Aorta (tissue), 5 donors: ENCODE results near the gene PGGHG. TPM values are rescaled to one million over a fixed set of nuclear protein-coding genes. Genes with fewer than 3 reads are reported as not detected.
"Not testable (repeated sequence)": the region's sequence is repeated elsewhere in the genome, so short reads cannot be mapped to it uniquely, and the experiment has no call there.

Source experiments
- ATAC-seq: fragments of 200-7000 bp; cut with Tn5 transposase; one replicate; pipeline ENCODE4 v1.9.1; 2022; ENCODE audit warnings: moderate library complexity; ENCODE audit not compliant: low FRiP score
- DNase-seq, 2 donors: peaks; one replicate each; pipeline ENCODE4 v3.0.0-alpha.2; 2020
- H3K27ac ChIP-seq, 2 donors: one replicate each; pipeline ENCODE4 v1.5.1; 2013; ENCODE audit warnings: low read length in 2 of 2, mild to moderate bottlenecking in 2 of 2, moderate library complexity in 2 of 2, control low read depth in 1 of 2, inconsistent platforms in 1 of 2, low read depth in 1 of 2
- H3K27me3 ChIP-seq, 2 donors: one replicate each; pipeline ENCODE4 v1.6.1; 2013; ENCODE audit warnings: control low read depth in 1 of 2, low read length in 1 of 2, mild to moderate bottlenecking in 1 of 2, moderate library complexity in 1 of 2; ENCODE audit not compliant: insufficient read depth in 2 of 2, control insufficient read depth in 1 of 2
- H3K36me3 ChIP-seq, 2 donors: one replicate each; pipeline ENCODE4 v1.6.1; 2013; ENCODE audit warnings: control low read depth in 1 of 2, low read length in 1 of 2, mild to moderate bottlenecking in 1 of 2; ENCODE audit not compliant: insufficient read depth in 2 of 2, control insufficient read depth in 1 of 2
- H3K4me1 ChIP-seq, 2 donors: one replicate each; pipeline ENCODE4 v1.6.1; 2013; ENCODE audit warnings: low read length in 2 of 2, control low read depth in 1 of 2, mild to moderate bottlenecking in 1 of 2, moderate library complexity in 1 of 2; ENCODE audit not compliant: insufficient read depth in 2 of 2, control insufficient read depth in 1 of 2
- H3K4me3 ChIP-seq, 2 donors: one replicate each; pipeline ENCODE4 v1.5.1; 2013; ENCODE audit warnings: low read length in 2 of 2, control low read depth in 1 of 2, mild to moderate bottlenecking in 1 of 2
- H3K9me3 ChIP-seq: one replicate; pipeline ENCODE4 v1.6.1; 2013; ENCODE audit warnings: mild to moderate bottlenecking, low read length; ENCODE audit not compliant: control insufficient read depth
- WGBS, 2 donors: extraction: QIAGEN DNeasy Blood & Tissue Kit; methylation state at CpG; one replicate each; pipeline ENCODE4 v1.1.7; 2013; 5-methylcytosine and 5-hydroxymethylcytosine counted together
- intact Hi-C, 2 donors: fragments of 100-400 bp; cut with DNase I; formaldehyde crosslinking; loops; one replicate each; pipeline versions ENCODE4 v1.14.2 to v1.15.0; 2022
- polyA plus RNA-seq, 2 donors: library from polyadenylated mRNA; stranded (reverse); fragments of 200-250 nt; gene quantifications; one replicate each; pipeline ENCODE4 v1.2.3, GENCODE V29; 2013
- total RNA-seq, 2 donors: library from RNA; stranded (reverse); fragmentation: NEBNext Ultra II Directional; extraction: Animal tissue kit (Norgen Biotek cat#: 25700); gene quantifications; one replicate each; pipeline ENCODE4 v1.2.1, GENCODE V29; 2021
- donor health status: healthy with polysubstance abuse.
- donor health status: Bipolar disorder and iron deficiency.
- donor health status: DM: no; HTN: no; CAD: no.
- donor health status: DM: no; HTN: no; CAD: no.
- donor health status: DM: yes; HTN: yes; CAD: no.

Gene PGGHG
- total and polyA plus RNA-seq, 4 donors = 23.9 to 197 (median 51.8) TPM

DNA sequence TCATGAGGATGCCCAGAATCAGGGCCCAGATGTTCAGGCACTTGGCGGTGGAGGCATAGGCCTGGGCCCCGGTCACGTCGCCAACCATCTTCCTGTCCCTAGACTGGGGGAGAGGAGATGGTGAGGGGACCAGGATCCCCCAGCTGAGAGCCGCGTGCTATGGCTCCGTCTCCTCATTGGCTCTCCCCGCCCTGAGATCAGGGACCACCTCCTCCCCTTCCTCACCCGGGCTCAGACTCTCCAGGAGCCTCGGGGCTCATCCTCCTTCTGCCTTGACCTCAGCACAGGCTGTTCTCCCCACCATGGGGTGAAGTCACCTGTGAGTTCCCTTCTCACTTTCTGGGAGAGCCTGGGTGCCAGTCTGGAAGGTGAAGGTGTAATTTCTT, 31.0 kb downstream of the PGGHG start:
- not testable (repeated sequence) for H3K27me3 ChIP-seq, H3K4me1 ChIP-seq, DNase-seq, H3K36me3 ChIP-seq, H3K9me3 ChIP-seq
- 0 to 2% methylated on average over 6 to 10 of the region's 10 CpGs for WGBS, 2 donors
- H3K4me3 ChIP-seq = peak overlapping the region in 1 of 2 donors; percentile 87
- peak overlapping the region; percentile 58 to 97 for H3K27ac ChIP-seq
- intact Hi-C loops = loop anchor here in 1 of 2 donors (5.0 kb wide), 1 partner anchor 37 kb away; no protein-coding TSS in a partner anchor
- peak; percentile 0 for ATAC-seq

DNA sequence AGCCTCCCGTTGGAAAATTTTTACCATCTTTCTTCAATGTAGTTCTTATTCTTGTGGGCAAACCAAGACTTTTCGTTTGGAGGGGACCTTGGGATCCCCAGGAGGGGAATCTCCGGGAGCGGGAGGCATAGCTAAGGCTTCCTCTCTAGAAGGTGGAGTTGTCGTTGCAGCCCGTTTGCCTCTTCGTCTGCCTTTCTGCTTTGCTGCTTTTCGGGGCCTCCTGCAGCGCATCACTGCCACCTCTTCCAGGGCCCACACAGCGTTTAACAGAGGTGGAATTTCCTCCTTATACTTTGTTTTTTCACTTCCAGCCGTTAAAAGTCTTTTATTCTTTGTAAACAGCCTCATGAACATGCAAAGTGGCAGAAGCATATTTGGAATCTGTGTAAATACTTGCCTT, 35.2 kb downstream of the PGGHG start:
- no peaks in the 10 kb centered on the region for H3K36me3 ChIP-seq
- DNase-seq (peak in 1 of 2 donors; percentile 41), ATAC-seq (no peak)
- 84 to 85% methylated on average over 11 of the region's 11 CpGs for WGBS, 2 donors
- no peaks in the 10 kb centered on the region for H3K9me3 ChIP-seq
- H3K4me1 ChIP-seq = no peaks in the 10 kb centered on the region
- intact Hi-C loops = loop anchor here in 1 of 2 donors (5.0 kb wide), 1 partner anchor 33 kb away; no protein-coding TSS in a partner anchor
- H3K4me3 ChIP-seq = no peak overlapping the region
- no peak overlapping the region for H3K27ac ChIP-seq
- H3K27me3 ChIP-seq = no peaks in the 10 kb centered on the region

GRCh38 chr11:324593-325517, 35.9 kb downstream of the PGGHG start:
- not testable (repeated sequence) for H3K36me3 ChIP-seq, H3K9me3 ChIP-seq, H3K27ac ChIP-seq, H3K4me1 ChIP-seq, H3K27me3 ChIP-seq, H3K4me3 ChIP-seq, ATAC-seq
- peak in 1 of 2 donors; percentile 77 for DNase-seq
- intact Hi-C loops = loop anchor here in 1 of 2 donors (5.0 kb wide), 1 partner anchor 32 kb away; no protein-coding TSS in a partner anchor
- 49 to 51% methylated on average over 25 to 30 of the region's 34 CpGs for WGBS, 2 donors

- DNase-seq (peak in 1 of 2 donors; percentile 70), ATAC-seq (peak; percentile 7)
- Histone ChIP-seq H3K4me3 (no peak overlapping the region), H3K36me3 (no peaks in the 10 kb centered on the region), H3K9me3 (no peaks in the 10 kb centered on the region), H3K27me3 (no peaks in the 10 kb centered on the region), H3K4me1 (no peaks in the 10 kb centered on the region), H3K27ac (no peak overlapping the region)
- 89 to 93% methylated on average over 30 of the region's 30 CpGs for WGBS, 2 donors
- intact Hi-C loops = no loop called here
Measured at GRCh38 chr11:325796-326591, 37.1 kb downstream of the PGGHG start.

- no peaks in the 10 kb centered on the region for H3K27me3 ChIP-seq
- H3K27ac ChIP-seq = no peak overlapping the region
- intact Hi-C loops = no loop called here
- WGBS, 2 donors = 87 to 91% methylated on average over 6 of the region's 6 CpGs
- no peaks in the 10 kb centered on the region for H3K36me3 ChIP-seq
- DNase-seq (no peak), ATAC-seq (peak; percentile 40)
- no peaks in the 10 kb centered on the region for H3K4me1 ChIP-seq
- H3K9me3 ChIP-seq = no peaks in the 10 kb centered on the region
- H3K4me3 ChIP-seq = no peak overlapping the region
Measured at GRCh38 chr11:326592-326841, 37.6 kb downstream of the PGGHG start.

- no peak overlapping the region for H3K4me3 ChIP-seq
- no peaks in the 10 kb centered on the region for H3K36me3 ChIP-seq
- intact Hi-C loops = no loop called here
- no peaks in the 10 kb centered on the region for H3K27me3 ChIP-seq
- DNase-seq (peak; percentile 91 to 92), ATAC-seq (peak; percentile 83)
- no peaks in the 10 kb centered on the region for H3K4me1 ChIP-seq
- 37 to 40% methylated on average over 19 of the region's 19 CpGs for WGBS, 2 donors
- no peak overlapping the region for H3K27ac ChIP-seq
- no peaks in the 10 kb centered on the region for H3K9me3 ChIP-seq
Measured at GRCh38 chr11:326842-327580, 38.1 kb downstream of the PGGHG start.

GRCh38 chr11:327581-327923, 38.6 kb downstream of the PGGHG start:
- intact Hi-C loops = no loop called here
- H3K9me3 ChIP-seq = no peaks in the 10 kb centered on the region
- H3K4me3 ChIP-seq = no peak overlapping the region
- no peaks in the 10 kb centered on the region for H3K27me3 ChIP-seq
- no peaks in the 10 kb centered on the region for H3K4me1 ChIP-seq
- ATAC-seq (no peak), DNase-seq (no peak)
- no peak overlapping the region for H3K27ac ChIP-seq
- H3K36me3 ChIP-seq = no peaks in the 10 kb centered on the region
- WGBS, 2 donors = 97% methylated on average over 3 of the region's 3 CpGs

- 97 to 99% methylated on average over 13 of the region's 13 CpGs for WGBS, 2 donors
- Histone ChIP-seq H3K36me3 (no peaks in the 10 kb centered on the region), H3K4me3 (no peak overlapping the region), H3K27me3 (no peaks in the 10 kb centered on the region), H3K27ac (no peak overlapping the region), H3K9me3 (no peaks in the 10 kb centered on the region), H3K4me1 (no peaks in the 10 kb centered on the region)
- ATAC-seq = no peak
- intact Hi-C loops = no loop called here
- DNase-seq = peak in 1 of 2 donors; percentile 46
Measured at GRCh38 chr11:328012-328411, 39.1 kb downstream of the PGGHG start.
